Neural progenitor cell (in vitro differentiated cells): Measurements from ENCODE around the gene GJB3.

Experiments
- EZH2 ChIP-seq: fragments of 200-600 bp; sonication (generic); IDR thresholded peaks from 2 replicates; pipeline ENCODE4 v1.6.1; 2017; ENCODE audit warnings: antibody characterized with exemption, mild to moderate bottlenecking, moderate library complexity
- TF ChIP-seq, protein P1 (sequence below): fragments of 200-600 bp; sonication (generic); IDR thresholded peaks from 2 replicates; pipeline ENCODE4 v1.5.1; 2017; ENCODE audit warnings: antibody characterized with exemption, mild to moderate bottlenecking

DNA sequence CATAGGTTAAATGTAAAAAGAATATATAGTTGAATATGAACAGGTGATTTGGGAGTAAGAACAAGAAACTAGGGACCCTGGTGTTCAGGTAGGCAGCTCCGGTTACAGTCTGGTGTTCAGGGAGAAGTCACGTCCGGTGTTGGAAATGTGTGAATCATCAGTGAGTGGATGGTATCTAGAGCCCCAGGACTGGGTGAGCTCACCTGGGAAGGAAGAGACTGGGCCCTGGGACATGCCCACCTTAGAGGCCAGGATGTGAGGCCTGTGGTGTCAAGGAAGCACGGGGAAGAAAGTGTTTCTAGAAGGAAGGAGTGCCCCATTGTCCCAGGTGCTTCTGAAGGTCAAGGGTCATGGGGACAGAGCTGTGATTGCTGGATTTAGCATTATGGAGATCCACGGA lies 1.5 kb upstream of the GJB3 start:
- TF ChIP-seq, protein P1, sequence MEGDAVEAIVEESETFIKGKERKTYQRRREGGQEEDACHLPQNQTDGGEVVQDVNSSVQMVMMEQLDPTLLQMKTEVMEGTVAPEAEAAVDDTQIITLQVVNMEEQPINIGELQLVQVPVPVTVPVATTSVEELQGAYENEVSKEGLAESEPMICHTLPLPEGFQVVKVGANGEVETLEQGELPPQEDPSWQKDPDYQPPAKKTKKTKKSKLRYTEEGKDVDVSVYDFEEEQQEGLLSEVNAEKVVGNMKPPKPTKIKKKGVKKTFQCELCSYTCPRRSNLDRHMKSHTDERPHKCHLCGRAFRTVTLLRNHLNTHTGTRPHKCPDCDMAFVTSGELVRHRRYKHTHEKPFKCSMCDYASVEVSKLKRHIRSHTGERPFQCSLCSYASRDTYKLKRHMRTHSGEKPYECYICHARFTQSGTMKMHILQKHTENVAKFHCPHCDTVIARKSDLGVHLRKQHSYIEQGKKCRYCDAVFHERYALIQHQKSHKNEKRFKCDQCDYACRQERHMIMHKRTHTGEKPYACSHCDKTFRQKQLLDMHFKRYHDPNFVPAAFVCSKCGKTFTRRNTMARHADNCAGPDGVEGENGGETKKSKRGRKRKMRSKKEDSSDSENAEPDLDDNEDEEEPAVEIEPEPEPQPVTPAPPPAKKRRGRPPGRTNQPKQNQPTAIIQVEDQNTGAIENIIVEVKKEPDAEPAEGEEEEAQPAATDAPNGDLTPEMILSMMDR = no peak
- no peak for TF ChIP-seq EZH2
